Thyroid gland (tissue), 4 donors: ENCODE results near the gene METTL9. TPM values are rescaled to one million over a fixed set of nuclear protein-coding genes. Genes with fewer than 3 reads are reported as not detected.
"Not testable (repeated sequence)": the region's sequence is repeated elsewhere in the genome, so short reads cannot be mapped to it uniquely, and the experiment has no call there.

Experiments
- DNase-seq, 2 donors: peaks; one replicate each; pipeline ENCODE4 v3.0.0-alpha.2; 2019
- H3K27ac ChIP-seq, 3 donors: fragments of 200-600 bp; sonication (generic); 1 replicate in 2 of 3; 2 replicates in 1 of 3; pipeline ENCODE4 v1.5.1; 2016 to 2019; ENCODE audit warnings: mild to moderate bottlenecking in 1 of 3, moderate library complexity in 1 of 3
- H3K27me3 ChIP-seq: fragments of 200-600 bp; sonication (generic); one replicate; pipeline ENCODE4 v1.5.1; 2019
- H3K36me3 ChIP-seq, 2 donors: fragments of 200-600 bp; sonication (generic); one replicate each; pipeline ENCODE4 v1.5.1; 2016 to 2019
- H3K4me1 ChIP-seq, 2 donors: fragments of 200-600 bp; sonication (generic); one replicate each; pipeline ENCODE4 v1.5.1; 2017 to 2019
- H3K4me3 ChIP-seq, 3 donors: fragments of 200-600 bp; sonication (generic); replicated peaks in 1 of 3; 1 replicate in 2 of 3; 2 replicates in 1 of 3; pipeline ENCODE4 v1.5.1; 2016; ENCODE audit warnings: mild to moderate bottlenecking in 1 of 3
- H3K9me3 ChIP-seq: fragments of 200-600 bp; sonication (generic); one replicate; pipeline ENCODE4 v1.5.1; 2017
- POLR2A ChIP-seq, 2 donors: fragments of 450-650 bp; IDR thresholded peaks; one replicate each; pipeline ENCODE4 v1.6.1; 2017; ENCODE audit warnings: antibody characterized with exemption in 2 of 2, mild to moderate bottlenecking in 2 of 2, moderate library complexity in 1 of 2
- WGBS, 2 donors: methylation state at CpG; one replicate each; pipeline ENCODE4 v1.1.5; 2017; 5-methylcytosine and 5-hydroxymethylcytosine counted together
- intact Hi-C: fragments of 100-400 bp; cut with DNase I; formaldehyde crosslinking; loops from one replicate; pipeline ENCODE4 v1.15.1; 2023
- total RNA-seq, 4 donors: library from RNA; depleted of rRNA; stranded (reverse); fragments of >200 nt; gene quantifications; one replicate each; pipeline ENCODE4 v1.2.3, GENCODE V29; 2016
- TF ChIP-seq, protein P1 (sequence below), 6 experiments: fragments of 200-600 bp in 3 of 6; fragments of 450-650 bp in 3 of 6; sonication (generic) in 3 of 6; IDR thresholded peaks; one replicate each; pipeline ENCODE4 v1.5.1; 2016 to 2019; ENCODE audit warnings: antibody characterized with exemption in 6 of 6, mild to moderate bottlenecking in 2 of 6, inconsistent platforms in 1 of 6, moderate library complexity in 1 of 6

The METTL9 gene
- 100 to 1,000 TPM; 139 to 196 (median 181) TPM for total RNA-seq

DNA sequence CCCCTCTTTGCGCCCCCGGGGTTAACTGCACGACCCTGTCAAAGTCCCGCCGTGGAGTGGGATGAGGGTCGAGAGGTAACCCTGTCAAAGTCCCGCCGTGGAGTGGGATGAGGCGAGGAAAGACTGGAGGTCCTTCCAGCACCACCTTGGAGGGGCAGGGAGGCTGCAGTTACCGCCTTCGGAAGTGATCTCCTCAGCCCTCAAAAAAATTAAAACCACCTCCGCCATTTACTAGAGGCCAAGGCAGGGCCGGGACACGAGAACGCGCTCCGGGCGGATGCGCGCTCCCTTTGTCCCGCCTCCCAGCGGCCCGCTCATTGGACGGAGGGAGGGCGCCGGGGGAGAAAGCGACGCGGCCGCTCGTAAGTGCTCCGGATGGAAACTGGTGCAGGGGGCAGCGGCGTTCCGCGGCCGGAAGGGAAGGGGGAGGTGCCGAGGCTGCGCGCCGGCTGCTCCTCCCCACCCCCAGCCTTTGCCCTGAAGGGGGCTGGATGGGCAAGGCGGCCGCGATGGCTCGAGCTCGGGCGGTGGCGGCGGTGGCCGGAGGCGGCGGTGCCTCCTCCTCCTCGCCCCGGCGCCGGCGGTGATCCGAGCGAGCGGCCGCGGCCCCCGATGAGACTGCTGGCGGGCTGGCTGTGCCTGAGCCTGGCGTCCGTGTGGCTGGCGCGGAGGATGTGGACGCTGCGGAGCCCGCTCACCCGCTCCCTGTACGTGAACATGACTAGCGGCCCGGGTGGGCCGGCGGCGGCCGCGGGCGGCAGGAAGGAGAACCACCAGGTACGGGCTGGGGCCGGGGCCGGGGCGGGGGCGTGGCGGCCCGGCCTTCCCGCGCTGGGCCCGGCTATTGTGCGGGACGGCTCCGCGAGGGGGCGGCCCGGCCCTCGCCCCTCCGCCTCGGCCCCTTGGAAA, at the start of gene METTL9:
TSS of gene METTL9 (plus strand) at position 456 of the 909 bp plus-strand sequence. CDS start at position 613, 157 bp downstream.
- 0 to 1% methylated on average over 17 of the region's 100 CpGs for WGBS, 2 donors
- peak; percentile 64 to 93 for TF ChIP-seq POLR2A (IDR thresholded peaks at IDR 0.05)
- TF ChIP-seq, protein P1, sequence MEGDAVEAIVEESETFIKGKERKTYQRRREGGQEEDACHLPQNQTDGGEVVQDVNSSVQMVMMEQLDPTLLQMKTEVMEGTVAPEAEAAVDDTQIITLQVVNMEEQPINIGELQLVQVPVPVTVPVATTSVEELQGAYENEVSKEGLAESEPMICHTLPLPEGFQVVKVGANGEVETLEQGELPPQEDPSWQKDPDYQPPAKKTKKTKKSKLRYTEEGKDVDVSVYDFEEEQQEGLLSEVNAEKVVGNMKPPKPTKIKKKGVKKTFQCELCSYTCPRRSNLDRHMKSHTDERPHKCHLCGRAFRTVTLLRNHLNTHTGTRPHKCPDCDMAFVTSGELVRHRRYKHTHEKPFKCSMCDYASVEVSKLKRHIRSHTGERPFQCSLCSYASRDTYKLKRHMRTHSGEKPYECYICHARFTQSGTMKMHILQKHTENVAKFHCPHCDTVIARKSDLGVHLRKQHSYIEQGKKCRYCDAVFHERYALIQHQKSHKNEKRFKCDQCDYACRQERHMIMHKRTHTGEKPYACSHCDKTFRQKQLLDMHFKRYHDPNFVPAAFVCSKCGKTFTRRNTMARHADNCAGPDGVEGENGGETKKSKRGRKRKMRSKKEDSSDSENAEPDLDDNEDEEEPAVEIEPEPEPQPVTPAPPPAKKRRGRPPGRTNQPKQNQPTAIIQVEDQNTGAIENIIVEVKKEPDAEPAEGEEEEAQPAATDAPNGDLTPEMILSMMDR (IDR thresholded peaks at IDR 0.05), result no peak
- Histone ChIP-seq H3K27ac (peak within 1 kb of the TSS; percentile 85 to 98 (median 95)), H3K4me3 (peak within 1 kb of the TSS; percentile 77 to 95 (median 94)), H3K9me3 (no peaks in the 10 kb centered on the region), H3K4me1 (peaks cover 11 to 31% of the 10 kb centered on the region in 2 donors), H3K36me3 (no peaks in the 10 kb centered on the region), H3K27me3 (no peaks in the 10 kb centered on the region)
- peak; percentile 95 to 96 for DNase-seq
- intact Hi-C loops, result loop anchor here (5.0 kb wide), 1 partner anchor 38 kb away; no protein-coding TSS in a partner anchor

DNA sequence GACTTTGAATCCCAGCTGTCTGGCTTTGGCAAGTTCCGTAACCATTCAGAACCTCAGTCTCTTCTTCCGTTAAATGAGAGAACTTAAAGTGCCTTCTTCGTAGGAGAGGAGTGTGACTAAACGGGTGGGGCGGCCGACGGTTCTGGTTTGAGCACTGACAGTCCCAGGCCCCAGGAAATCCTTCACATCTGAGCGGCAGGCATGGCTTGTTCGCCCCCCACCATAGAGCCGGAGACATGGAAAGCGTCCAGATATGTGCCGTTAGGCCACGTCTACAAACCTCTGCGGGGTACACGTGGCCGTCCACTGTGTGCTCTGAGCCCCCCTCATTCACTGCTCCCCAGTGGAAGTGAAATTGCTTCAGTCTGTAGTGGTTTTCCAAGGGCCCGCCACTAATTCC, 49.4 kb upstream of the METTL9 start:
- H3K36me3 ChIP-seq, DNase-seq, H3K4me1 ChIP-seq, intact Hi-C loops, H3K4me3 ChIP-seq, H3K27me3 ChIP-seq, H3K27ac ChIP-seq, H3K9me3 ChIP-seq: not testable (repeated sequence)
- 86 to 94% methylated on average over 9 to 17 of the region's 17 CpGs for WGBS, 2 donors

DNA sequence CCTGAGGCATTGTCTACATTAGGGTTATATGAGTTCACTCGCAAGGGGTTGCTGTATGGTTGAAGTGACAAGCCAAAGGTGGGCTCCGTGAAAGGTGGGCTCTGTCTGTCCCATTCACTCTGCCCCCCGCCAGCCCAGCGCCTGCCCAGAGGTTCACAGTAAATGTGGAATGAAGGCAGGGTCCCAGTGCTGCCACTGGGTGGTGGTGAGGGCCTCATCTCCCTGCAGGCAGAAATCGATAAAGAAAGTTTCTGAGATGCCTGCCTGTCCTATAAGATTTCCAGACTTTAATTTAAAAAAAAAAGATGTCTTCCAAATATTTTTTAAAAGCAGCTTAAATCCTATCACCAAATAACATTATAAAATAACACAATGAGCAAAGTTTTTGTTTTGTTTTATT, 48.9 kb upstream of the METTL9 start:
- intact Hi-C loops, result not testable (repeated sequence)

DNA sequence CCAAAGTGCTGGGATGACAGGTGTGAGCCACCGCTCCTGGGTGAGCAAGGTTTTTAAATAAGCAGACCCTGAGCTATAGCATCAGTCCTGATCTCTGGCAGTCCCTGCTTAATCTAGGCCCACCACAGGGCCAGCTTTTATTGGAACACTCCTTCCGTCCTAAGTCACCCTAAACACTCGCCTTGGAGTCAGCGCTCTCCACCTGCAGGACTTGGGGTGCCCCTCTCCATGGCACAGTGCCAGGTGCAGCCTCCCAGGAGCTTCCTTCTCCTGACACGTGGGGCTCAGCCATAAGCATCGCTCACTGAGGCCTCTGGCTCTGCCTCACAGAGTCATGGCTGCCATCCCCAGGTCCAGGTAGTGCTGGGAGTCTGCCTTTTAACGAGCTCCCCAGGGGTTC, 48.3 kb upstream of the METTL9 start:
- 87 to 92% methylated on average over 3 to 5 of the region's 7 CpGs for WGBS, 2 donors
- H3K27me3 ChIP-seq, H3K4me1 ChIP-seq, DNase-seq, H3K36me3 ChIP-seq, intact Hi-C loops, H3K9me3 ChIP-seq, H3K27ac ChIP-seq, H3K4me3 ChIP-seq: not testable (repeated sequence)

More for the DNA sequence above, 48.9 kb upstream of the METTL9 start:
- not testable (repeated sequence) for DNase-seq, H3K36me3 ChIP-seq, H3K4me3 ChIP-seq, H3K9me3 ChIP-seq, H3K27me3 ChIP-seq, H3K27ac ChIP-seq, H3K4me1 ChIP-seq
- 48 to 63% methylated on average over 1 of the region's 5 CpGs for WGBS, 2 donors

DNA sequence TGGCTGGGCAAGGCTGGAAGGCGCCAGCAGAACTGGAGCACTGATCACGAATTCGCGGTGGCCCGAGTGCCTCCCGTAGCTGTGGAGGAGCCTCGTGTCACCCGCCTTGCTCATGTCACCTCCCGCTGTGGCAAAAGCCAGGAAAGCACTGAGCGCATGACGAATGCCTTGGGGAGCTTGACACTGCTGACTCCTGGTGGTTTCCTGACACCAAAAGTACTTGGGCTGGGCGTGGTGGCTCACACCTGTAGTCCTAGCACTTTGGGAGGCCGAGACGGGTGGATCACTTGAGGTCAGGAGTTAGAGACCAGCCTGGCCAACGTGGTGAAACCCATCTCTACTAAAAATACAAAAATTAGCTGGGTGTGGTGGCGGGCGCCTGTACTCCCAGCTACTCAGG, 47.8 kb upstream of the METTL9 start:
- H3K27me3 ChIP-seq, DNase-seq, intact Hi-C loops: not testable (repeated sequence)

DNA sequence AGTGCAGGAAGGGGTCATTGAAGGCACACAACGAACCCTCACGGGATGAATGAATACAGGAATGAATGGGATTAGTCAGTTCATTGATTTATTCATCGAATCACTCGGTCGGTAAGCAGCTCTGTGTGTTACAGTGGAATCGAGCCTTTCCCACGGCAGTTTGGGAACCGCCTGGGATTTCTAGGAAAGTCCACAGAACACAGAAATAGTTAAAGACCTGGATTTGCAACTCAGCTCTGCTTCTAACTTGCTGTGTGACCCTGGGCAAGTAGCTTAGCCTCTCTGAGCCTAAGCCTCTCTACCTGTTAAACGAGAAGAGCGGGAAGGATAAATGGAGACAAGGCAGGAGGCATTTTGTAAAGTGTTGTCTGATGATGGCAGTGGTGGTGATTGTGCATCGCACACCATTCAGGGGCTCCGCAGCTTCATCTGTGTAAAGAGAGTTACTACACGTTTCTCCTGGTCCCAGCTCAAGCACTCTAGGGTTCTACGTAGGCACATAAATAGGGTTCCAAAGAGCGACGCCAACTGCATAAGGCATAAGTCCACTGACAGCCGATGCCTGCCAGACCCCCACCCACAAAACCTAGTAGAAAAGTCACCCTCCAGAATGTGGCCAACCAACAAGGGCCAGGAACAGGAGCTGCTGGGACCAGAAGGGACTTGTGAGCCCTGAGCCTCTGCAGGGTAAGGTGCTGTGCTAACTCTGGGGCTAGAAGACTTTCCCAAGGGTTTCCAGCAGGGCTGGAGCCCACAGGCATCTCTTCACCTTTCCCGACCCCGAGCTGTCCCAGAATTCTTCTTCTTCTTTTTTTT, 45.7 kb upstream of the METTL9 start:
- H3K27ac ChIP-seq, DNase-seq, H3K4me1 ChIP-seq, H3K27me3 ChIP-seq, H3K9me3 ChIP-seq, intact Hi-C loops, H3K36me3 ChIP-seq, H3K4me3 ChIP-seq: not testable (repeated sequence)
- WGBS, 2 donors, result 85 to 88% methylated on average over 19 of the region's 19 CpGs

More for the DNA sequence above, 47.8 kb upstream of the METTL9 start:
- not testable (repeated sequence) for H3K4me1 ChIP-seq, H3K36me3 ChIP-seq, H3K4me3 ChIP-seq, H3K9me3 ChIP-seq, H3K27ac ChIP-seq
- WGBS, 2 donors, result 90 to 97% methylated on average over 12 to 13 of the region's 17 CpGs

DNA sequence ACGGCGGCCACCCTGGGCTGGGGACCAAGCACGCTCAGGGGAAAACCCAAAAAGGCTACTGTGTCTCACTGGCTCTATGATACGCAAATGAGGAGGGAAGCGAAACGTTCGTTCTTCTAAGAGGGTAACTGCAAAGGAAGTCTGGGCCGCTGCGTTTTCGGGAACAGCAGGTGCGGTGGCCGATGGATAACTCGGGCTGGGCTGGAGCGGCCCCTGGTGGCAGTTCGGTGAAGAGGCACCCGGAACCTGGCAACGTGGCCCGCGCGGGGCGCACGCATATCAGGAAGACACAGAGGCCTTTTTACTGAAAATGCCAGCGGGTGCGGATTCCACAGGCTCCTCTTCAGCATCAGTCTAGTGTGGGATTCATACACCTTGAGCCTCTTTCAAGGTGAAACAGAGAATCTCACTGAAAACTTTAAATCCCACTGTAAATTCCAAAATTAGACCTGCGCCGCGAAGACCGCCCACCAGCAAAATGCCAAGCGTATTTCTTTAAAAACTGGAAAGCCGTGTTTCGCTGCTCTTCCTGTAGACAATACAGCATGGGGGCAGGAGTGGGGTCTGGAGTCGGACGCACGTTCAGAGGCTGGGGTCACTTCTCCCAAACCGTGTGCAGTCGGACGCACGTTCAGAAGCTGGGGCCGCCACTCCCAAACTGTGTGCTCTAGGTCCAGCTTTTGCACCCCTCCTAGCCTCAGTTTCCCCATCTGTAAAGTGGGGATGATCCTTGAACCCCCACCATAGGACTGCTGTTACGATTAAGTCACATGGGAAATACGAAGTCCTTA, 44.4 kb upstream of the METTL9 start:
- peak; percentile 78 to 87 for DNase-seq
- Histone ChIP-seq H3K27ac (no peak overlapping the region), H3K4me1 (peaks cover 0 to 8% of the 10 kb centered on the region in 2 donors), H3K27me3 (no peaks in the 10 kb centered on the region), H3K4me3 (no peak overlapping the region), H3K36me3 (no peaks in the 10 kb centered on the region), H3K9me3 (no peaks in the 10 kb centered on the region)
- no peak for TF ChIP-seq POLR2A (IDR thresholded peaks at IDR 0.05)
- TF ChIP-seq, protein P1 (IDR thresholded peaks at IDR 0.05), result peak; percentile 91 to 100 (median 98)
- 35 to 38% methylated on average over 41 of the region's 41 CpGs for WGBS, 2 donors
- intact Hi-C loops, result loop anchor here (5.0 kb wide), 1 partner anchor 368 kb away; no protein-coding TSS in a partner anchor

DNA sequence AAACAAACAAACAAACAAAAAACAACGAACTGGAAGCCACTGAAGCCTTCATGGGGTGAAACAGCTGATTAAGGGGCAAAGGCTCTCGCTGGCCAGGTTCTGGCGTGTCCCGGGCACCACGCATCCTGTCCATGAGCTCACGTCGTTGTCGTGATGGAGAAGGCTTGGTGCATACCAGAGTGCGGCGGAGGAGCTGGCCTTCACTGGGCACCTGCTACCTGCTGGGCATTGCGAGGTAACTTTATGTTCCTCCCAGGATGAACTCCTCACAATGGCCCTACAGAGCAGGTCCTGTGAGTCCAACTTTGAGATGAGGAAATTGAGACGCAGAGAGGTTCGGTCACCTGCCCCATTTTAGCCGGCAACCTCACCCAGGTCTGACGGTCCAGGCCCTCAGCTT, 43.8 kb upstream of the METTL9 start:
- H3K9me3 ChIP-seq, DNase-seq, H3K27me3 ChIP-seq, H3K36me3 ChIP-seq, H3K4me1 ChIP-seq, H3K4me3 ChIP-seq, H3K27ac ChIP-seq: not testable (repeated sequence)
- WGBS, 2 donors, result 82 to 90% methylated on average over 15 of the region's 15 CpGs
- intact Hi-C loops, result loop anchor here (5.0 kb wide), 1 partner anchor 368 kb away; no protein-coding TSS in a partner anchor

DNA sequence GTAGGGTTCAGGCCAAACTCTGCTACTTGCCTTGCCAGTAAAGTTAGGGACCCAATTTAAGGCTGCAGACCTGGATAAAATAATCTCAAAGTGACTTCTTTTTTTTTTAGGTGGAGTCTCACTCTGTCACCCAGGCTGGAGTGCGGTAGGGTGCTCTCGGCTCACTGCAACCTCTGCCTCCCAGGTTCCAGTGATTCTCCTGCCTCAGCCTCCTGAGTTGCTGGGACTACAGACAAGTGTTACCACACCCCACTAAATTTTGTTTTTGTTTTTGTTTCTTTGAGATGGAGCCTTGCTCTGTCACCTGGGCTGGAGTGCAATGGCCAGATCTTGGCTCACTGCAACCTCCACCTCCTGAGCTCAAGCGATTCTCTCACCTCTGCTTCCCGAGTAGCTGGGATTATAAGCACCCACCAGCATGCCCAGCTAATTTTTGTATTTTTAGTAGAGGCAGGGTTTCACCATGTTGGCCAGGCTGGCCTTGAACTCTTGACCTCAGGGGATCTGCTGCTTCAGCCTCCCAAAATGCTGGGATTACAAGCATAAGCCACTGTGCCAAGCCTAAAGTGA, 43.3 kb upstream of the METTL9 start:
- H3K27ac ChIP-seq, H3K4me1 ChIP-seq, DNase-seq, H3K27me3 ChIP-seq, H3K4me3 ChIP-seq, H3K9me3 ChIP-seq, H3K36me3 ChIP-seq: not testable (repeated sequence)
- 84 to 87% methylated on average over 4 of the region's 4 CpGs for WGBS, 2 donors
- intact Hi-C loops, result loop anchor here (5.0 kb wide), 1 partner anchor 369 kb away; no protein-coding TSS in a partner anchor
